Type B pancreatic cell (in vitro differentiated cells): ENCODE measurements around the gene UNC5C. TPM values are rescaled to one million over a fixed set of nuclear protein-coding genes. Genes with fewer than 3 reads are reported as not detected.

Experiments
- DNase-seq: peaks from one replicate; pipeline ENCODE4 v3.0.0; 2021; ENCODE audit warnings: mixed read lengths; ENCODE audit not compliant: unreplicated experiment; ENCODE audit errors: extremely low spot score
- H3K27ac Mint-ChIP-seq: 2 replicates; pipeline ENCODE4 v1.8.0; 2021; ENCODE audit warnings: mild to moderate bottlenecking, mixed read lengths
- H3K27me3 Mint-ChIP-seq: 2 replicates; pipeline ENCODE4 v1.8.0; 2021; ENCODE audit warnings: mixed read lengths
- H3K36me3 Mint-ChIP-seq: 2 replicates; pipeline ENCODE4 v1.8.0; 2021; ENCODE audit warnings: mixed read lengths
- H3K4me1 Mint-ChIP-seq: one replicate; pipeline ENCODE4 v1.8.0; 2021; ENCODE audit warnings: mixed read lengths; ENCODE audit not compliant: unreplicated experiment
- H3K4me3 Mint-ChIP-seq: 2 replicates; pipeline ENCODE4 v1.8.0; 2021; ENCODE audit warnings: mild to moderate bottlenecking, mixed read lengths
- H3K9me3 Mint-ChIP-seq: 2 replicates; pipeline ENCODE4 v1.8.0; 2021; ENCODE audit warnings: mixed read lengths
- total RNA-seq: library from RNA; stranded (reverse); gene quantifications from 2 replicates; pipeline ENCODE4 v1.2.1, GENCODE V29; 2021; ENCODE audit warnings: low replicate concordance
- TF ChIP-seq, protein P1 (sequence below): fragments of 200-600 bp; sonication (generic); conservative IDR thresholded peaks from 2 replicates; pipeline ENCODE4 v1.5.0; 2021; ENCODE audit warnings: antibody characterized with exemption, mild to moderate bottlenecking

The UNC5C gene
- total RNA-seq, 1 donor from 2014 or later: 95.0 TPM

DNA sequence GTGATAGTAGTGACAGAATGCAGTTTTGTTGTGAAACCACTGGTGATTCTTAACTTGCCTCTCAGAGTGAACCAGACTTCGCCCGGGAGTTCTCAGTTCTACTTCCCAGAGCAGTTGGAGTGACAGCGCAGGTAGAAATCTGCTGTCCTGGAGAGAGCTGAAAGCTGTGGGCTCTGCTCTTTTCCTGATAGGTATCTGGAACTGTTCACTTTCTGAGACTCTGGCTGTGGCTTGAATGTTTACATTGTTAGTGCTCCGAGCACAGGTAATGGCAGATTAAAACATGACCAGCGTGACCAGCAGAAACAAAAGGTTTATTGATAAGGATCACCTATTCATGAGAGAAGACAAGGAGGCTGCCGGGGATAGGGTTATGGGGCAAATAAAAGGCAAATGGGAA is 430.3 kb downstream of the UNC5C start:
- no peaks in the 10 kb centered on the region for H3K9me3 Mint-ChIP-seq
- H3K36me3 Mint-ChIP-seq: no peaks in the 10 kb centered on the region
- peaks cover 12% of the 10 kb centered on the region for H3K4me1 Mint-ChIP-seq
- no peaks in the 10 kb centered on the region for H3K27me3 Mint-ChIP-seq
- no peak overlapping the region for H3K27ac Mint-ChIP-seq
- no peak for DNase-seq
- TF ChIP-seq, protein P1, sequence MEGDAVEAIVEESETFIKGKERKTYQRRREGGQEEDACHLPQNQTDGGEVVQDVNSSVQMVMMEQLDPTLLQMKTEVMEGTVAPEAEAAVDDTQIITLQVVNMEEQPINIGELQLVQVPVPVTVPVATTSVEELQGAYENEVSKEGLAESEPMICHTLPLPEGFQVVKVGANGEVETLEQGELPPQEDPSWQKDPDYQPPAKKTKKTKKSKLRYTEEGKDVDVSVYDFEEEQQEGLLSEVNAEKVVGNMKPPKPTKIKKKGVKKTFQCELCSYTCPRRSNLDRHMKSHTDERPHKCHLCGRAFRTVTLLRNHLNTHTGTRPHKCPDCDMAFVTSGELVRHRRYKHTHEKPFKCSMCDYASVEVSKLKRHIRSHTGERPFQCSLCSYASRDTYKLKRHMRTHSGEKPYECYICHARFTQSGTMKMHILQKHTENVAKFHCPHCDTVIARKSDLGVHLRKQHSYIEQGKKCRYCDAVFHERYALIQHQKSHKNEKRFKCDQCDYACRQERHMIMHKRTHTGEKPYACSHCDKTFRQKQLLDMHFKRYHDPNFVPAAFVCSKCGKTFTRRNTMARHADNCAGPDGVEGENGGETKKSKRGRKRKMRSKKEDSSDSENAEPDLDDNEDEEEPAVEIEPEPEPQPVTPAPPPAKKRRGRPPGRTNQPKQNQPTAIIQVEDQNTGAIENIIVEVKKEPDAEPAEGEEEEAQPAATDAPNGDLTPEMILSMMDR: no peak
- peak overlapping the region; percentile 42 for H3K4me3 Mint-ChIP-seq

DNA sequence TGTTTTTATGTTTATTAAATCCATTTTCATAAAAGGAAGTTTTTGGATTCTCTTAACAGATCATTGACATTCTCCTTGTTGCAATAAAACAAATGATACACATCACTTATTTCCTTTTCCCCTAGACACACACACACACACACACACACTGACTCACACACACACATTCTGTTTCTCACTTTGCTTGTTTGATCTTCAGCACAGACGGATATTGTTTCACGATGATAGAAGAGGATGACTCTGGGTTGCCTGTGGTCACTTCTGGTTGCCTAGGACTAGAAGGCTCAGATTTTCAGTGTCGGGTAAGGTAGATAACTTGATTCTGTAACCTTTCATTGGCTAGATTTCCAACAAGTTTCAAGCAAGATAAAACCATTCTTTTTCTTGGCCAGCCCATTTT is 434.3 kb downstream of the UNC5C start:
- no peaks in the 10 kb centered on the region for H3K9me3 Mint-ChIP-seq
- DNase-seq: no peak
- TF ChIP-seq, protein P1: no peak
- peaks cover 12% of the 10 kb centered on the region for H3K4me1 Mint-ChIP-seq
- no peaks in the 10 kb centered on the region for H3K36me3 Mint-ChIP-seq
- H3K4me3 Mint-ChIP-seq: no peak overlapping the region
- H3K27ac Mint-ChIP-seq: no peak overlapping the region
- H3K27me3 Mint-ChIP-seq: peaks cover 2% of the 10 kb centered on the region
